ENCODE measurements around the gene STK25.

DNA sequence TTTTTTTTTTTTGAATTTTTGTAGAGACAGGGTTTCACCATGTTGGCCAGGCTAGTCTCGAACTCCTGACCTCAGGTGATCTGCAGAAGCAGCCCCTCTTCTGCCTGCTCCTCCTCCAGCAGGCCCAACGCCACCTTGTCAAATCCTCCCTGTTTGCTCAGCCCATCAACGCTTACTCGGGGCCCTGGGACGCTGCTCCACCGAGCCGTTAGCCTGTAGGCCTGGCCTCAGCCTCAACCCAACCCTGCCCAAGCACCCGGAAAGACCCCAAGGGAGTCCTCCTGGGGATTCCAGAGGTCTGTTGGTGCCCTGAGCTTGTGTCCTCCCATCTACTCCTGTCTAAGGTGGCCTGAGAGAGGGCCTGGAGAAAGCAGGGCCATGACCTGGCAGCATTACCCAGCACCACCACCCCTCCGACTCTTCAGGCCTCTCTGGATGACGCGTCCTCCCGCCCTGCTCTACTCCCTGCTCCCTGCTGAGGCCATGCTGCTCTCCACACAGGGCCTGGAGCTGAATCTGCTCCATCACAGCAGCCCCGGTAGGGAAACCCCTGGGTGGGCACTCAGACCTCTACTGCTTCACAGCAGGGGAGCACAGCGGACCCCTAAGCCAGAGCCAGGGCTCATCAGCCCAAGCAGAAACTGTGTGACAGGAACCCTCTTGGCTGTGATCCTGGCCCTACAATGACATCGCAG, 3.2 kb downstream of the STK25 start:
- TF ChIP-seq, protein P1, sequence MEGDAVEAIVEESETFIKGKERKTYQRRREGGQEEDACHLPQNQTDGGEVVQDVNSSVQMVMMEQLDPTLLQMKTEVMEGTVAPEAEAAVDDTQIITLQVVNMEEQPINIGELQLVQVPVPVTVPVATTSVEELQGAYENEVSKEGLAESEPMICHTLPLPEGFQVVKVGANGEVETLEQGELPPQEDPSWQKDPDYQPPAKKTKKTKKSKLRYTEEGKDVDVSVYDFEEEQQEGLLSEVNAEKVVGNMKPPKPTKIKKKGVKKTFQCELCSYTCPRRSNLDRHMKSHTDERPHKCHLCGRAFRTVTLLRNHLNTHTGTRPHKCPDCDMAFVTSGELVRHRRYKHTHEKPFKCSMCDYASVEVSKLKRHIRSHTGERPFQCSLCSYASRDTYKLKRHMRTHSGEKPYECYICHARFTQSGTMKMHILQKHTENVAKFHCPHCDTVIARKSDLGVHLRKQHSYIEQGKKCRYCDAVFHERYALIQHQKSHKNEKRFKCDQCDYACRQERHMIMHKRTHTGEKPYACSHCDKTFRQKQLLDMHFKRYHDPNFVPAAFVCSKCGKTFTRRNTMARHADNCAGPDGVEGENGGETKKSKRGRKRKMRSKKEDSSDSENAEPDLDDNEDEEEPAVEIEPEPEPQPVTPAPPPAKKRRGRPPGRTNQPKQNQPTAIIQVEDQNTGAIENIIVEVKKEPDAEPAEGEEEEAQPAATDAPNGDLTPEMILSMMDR (conservative IDR thresholded peaks at IDR 0.05) = no peak
- no peak for TF ChIP-seq ZFX (IDR thresholded peaks at IDR 0.05)

All from C4-2B (cell line).